B cell (primary cell): Measurements from ENCODE around the gene PDZD7. TPM values are rescaled to one million over a fixed set of nuclear protein-coding genes. Genes with fewer than 3 reads are reported as not detected.

ENCODE experiments used
- ATAC-seq: fragments of 200-7000 bp; cut with Tn5 transposase; one replicate; pipeline ENCODE4 v1.10.0; 2021; ENCODE audit warnings: low read depth, mild to moderate bottlenecking, moderate number of reproducible peaks, moderate library complexity
- CTCF ChIA-PET: fragments of 350-600 bp; sonication (Branson Sonifier 250); formaldehyde crosslinking; loops from one replicate; lab custom pipeline; 2021; ENCODE audit warnings: antibody characterized with exemption, inconsistent platforms; lab: Charles Lee
- POLR2A ChIA-PET: fragments of 350-600 bp; sonication (Branson Sonifier 250); formaldehyde crosslinking; loops from one replicate; lab custom pipeline; 2021; ENCODE audit warnings: antibody characterized with exemption; lab: Charles Lee
- DNase-seq: peaks from one replicate; pipeline ENCODE4 v3.0.0; 2013
- H2AFZ ChIP-seq: 2 replicates; pipeline ENCODE4 v1.6.1; 2012; ENCODE audit warnings: mild to moderate bottlenecking, low read depth, low read length; ENCODE audit not compliant: insufficient read depth, poor library complexity, severe bottlenecking
- H3K27ac ChIP-seq, 2 donors: 1 replicate in 1 of 2; 2 replicates in 1 of 2; pipeline ENCODE4 v1.5.1; 2012 to 2013; ENCODE audit warnings: low read length in 2 of 2, mild to moderate bottlenecking in 2 of 2, moderate library complexity in 1 of 2
- H3K27me3 ChIP-seq, 4 experiments: fragments of 200-600 bp in 1 of 4; sonication (generic) in 1 of 4; replicated peaks in 1 of 4; 1 replicate in 2 of 4; 2 replicates in 2 of 4; pipeline versions ENCODE4 v1.6.1 to v1.7.0; 2013 to 2016; ENCODE audit warnings: low read length in 3 of 4, mild to moderate bottlenecking in 2 of 4, mixed read lengths in 1 of 4, moderate library complexity in 1 of 4; ENCODE audit not compliant: insufficient read depth in 4 of 4, control insufficient read depth in 3 of 4; ENCODE audit errors: control extremely low read depth in 1 of 4
- H3K36me3 ChIP-seq, 2 experiments: replicated peaks in 1 of 2; 1 replicate in 1 of 2; 2 replicates in 1 of 2; pipeline versions ENCODE4 v1.6.1 to v1.7.1; 2013; ENCODE audit warnings: low read length in 1 of 2; ENCODE audit not compliant: insufficient read depth in 2 of 2, control insufficient read depth in 1 of 2; ENCODE audit errors: control extremely low read depth in 1 of 2, extremely low read depth in 1 of 2
- H3K4me1 ChIP-seq, 2 donors: fragments of 200-600 bp in 1 of 2; sonication (generic) in 1 of 2; 1 replicate in 1 of 2; 2 replicates in 1 of 2; pipeline versions ENCODE4 v1.5.1 to v1.6.1; 2013 to 2017; ENCODE audit warnings: low read length in 2 of 2; ENCODE audit not compliant: control insufficient read depth in 2 of 2, insufficient read depth in 2 of 2
- H3K4me2 ChIP-seq: replicated peaks from 2 replicates; pipeline ENCODE3; 2012; ENCODE audit warnings: mild to moderate bottlenecking, low read depth, low read length; ENCODE audit not compliant: poor library complexity, severe bottlenecking
- H3K4me3 ChIP-seq, 5 experiments: fragments of 200-600 bp in 1 of 5; sonication (generic) in 1 of 5; 1 replicate in 3 of 5; 2 replicates in 2 of 5; pipeline versions ENCODE4 v1.5.1 to v1.7.0; 2011 to 2016; ENCODE audit warnings: low read length in 4 of 5, mild to moderate bottlenecking in 4 of 5, low read depth in 2 of 5, control low read depth in 1 of 5, moderate library complexity in 1 of 5; ENCODE audit not compliant: insufficient read depth in 1 of 5; ENCODE audit errors: control extremely low read depth in 1 of 5, extremely low read depth in 1 of 5
- H3K79me2 ChIP-seq: fragments of 200-600 bp; sonication (generic); one replicate; pipeline ENCODE4 v1.6.0; 2016; ENCODE audit warnings: low read length; ENCODE audit not compliant: control insufficient read depth, insufficient read depth
- H3K9ac ChIP-seq: fragments of 200-600 bp; sonication (generic); 2 replicates; pipeline ENCODE4 v1.6.1; 2017; ENCODE audit warnings: mild to moderate bottlenecking, low read length, moderate library complexity
- H3K9me3 ChIP-seq, 3 donors: one replicate each; pipeline versions ENCODE4 v1.6.1 to v1.7.1; 2013; ENCODE audit warnings: low read length in 2 of 3; ENCODE audit not compliant: control insufficient read depth in 2 of 3, insufficient read depth in 1 of 3; ENCODE audit errors: control extremely low read depth in 1 of 3
- H4K20me1 ChIP-seq: 2 replicates; pipeline ENCODE4 v1.6.0; 2012; ENCODE audit warnings: mild to moderate bottlenecking, low read length; ENCODE audit not compliant: insufficient read depth, control insufficient read depth, poor library complexity, severe bottlenecking
- H3K27ac Mint-ChIP-seq: one replicate; pipeline ENCODE4 v1.8.0; 2021; ENCODE audit warnings: mixed read lengths
- H3K27me3 Mint-ChIP-seq: one replicate; pipeline ENCODE4 v1.8.0; 2021; ENCODE audit warnings: mixed read lengths
- H3K4me1 Mint-ChIP-seq: one replicate; pipeline ENCODE4 v1.8.0; 2021; ENCODE audit warnings: mixed read lengths
- H3K4me3 Mint-ChIP-seq: one replicate; pipeline ENCODE4 v1.8.0; 2021; ENCODE audit warnings: mixed read lengths
- H3K9me3 Mint-ChIP-seq: one replicate; pipeline ENCODE4 v1.8.0; 2022; ENCODE audit warnings: mixed read lengths; ENCODE audit not compliant: insufficient read depth
- EZH2 ChIP-seq: IDR thresholded peaks from 2 replicates; pipeline ENCODE4 v1.6.1; 2012; ENCODE audit warnings: borderline replicate concordance, low read depth, mild to moderate bottlenecking, moderate library complexity, low read length; ENCODE audit not compliant: insufficient read depth, poor library complexity, severe bottlenecking
- whole genome bisulfite sequencing: methylation state at CpG from one replicate; pipeline ENCODE4 v1.1.5; 2013; ENCODE audit warnings: missing lambda C conversion rate; ENCODE audit not compliant: insufficient coverage; 5-methylcytosine and 5-hydroxymethylcytosine counted together
- intact Hi-C: fragments of 100-400 bp; cut with micrococcal nuclease; formaldehyde crosslinking; loops from one replicate; pipeline ENCODE4 v1.10.0; 2022
- polyA plus RNA-seq: library from polyadenylated mRNA; depleted of rRNA; stranded (reverse); fragments of >200 nt; gene quantifications from 2 replicates; pipeline ENCODE4 v1.2.3, GENCODE V29; 2012
- total RNA-seq, 2 donors: library from RNA; stranded (reverse); fragments of 120-200 nt in 1 of 2; gene quantifications; 1 replicate in 1 of 2; 2 replicates in 1 of 2; pipeline versions ENCODE4 v1.2.3 to v1.2.4, GENCODE V29; 2013 to 2022
- TF ChIP-seq, protein P1 (sequence below): fragments of 200-600 bp; IDR thresholded peaks from one replicate; pipeline ENCODE4 v1.8.0; 2022; ENCODE audit warnings: antibody characterized with exemption, mild to moderate bottlenecking

Gene PDZD7
- total and polyA plus RNA-seq, 2 donors (not counting 1 experiment from before 2014, with no cell fraction given) = 0.64 to 0.69 TPM

DNA sequence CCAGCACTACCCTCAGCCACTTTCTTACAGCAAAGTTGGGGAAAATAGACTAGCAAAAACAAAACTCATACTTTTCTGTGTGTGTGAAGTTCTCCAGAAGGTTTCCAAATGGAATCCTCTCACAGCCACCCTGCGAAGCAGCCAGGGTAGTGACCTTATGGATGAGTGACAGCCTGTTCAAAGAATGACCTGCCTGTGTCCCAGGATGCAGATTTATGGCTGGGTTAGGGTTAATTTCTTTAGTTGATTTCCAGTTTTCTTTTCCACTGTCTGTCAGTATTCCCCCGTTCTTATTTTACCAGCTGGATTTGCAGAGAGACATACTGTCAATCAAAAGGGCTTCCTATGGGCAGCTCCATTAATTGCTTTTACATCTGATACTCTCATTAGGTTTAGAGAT, 64.0 kb downstream of the PDZD7 start:
- Mint-ChIP-seq H3K4me3 (no peak overlapping the region), H3K27me3 (no peaks in the 10 kb centered on the region), H3K4me1 (peaks cover 16% of the 10 kb centered on the region), H3K9me3 (no peaks in the 10 kb centered on the region), H3K27ac (no peak overlapping the region)
- ATAC-seq (no peak), DNase-seq (no peak)
- Histone ChIP-seq H3K4me3 (no peak overlapping the region), H3K27me3 (no peaks in the 10 kb centered on the region), H3K9me3 (no peaks in the 10 kb centered on the region), H3K4me1 (peaks cover 13 to 17% of the 10 kb centered on the region in 2 donors), H3K27ac (no peak overlapping the region), H2AFZ (no peak overlapping the region), H4K20me1 (no peaks in the 10 kb centered on the region), H3K36me3 (peaks cover 4 to 30% of the 10 kb centered on the region in 2 experiments), H3K4me2 (no peak overlapping the region), H3K79me2 (no peaks in the 10 kb centered on the region), H3K9ac (no peak overlapping the region)
- WGBS = 100% methylated on average over 1 of the region's 2 CpGs
- no peak for TF ChIP-seq EZH2
- TF ChIP-seq, protein P1, sequence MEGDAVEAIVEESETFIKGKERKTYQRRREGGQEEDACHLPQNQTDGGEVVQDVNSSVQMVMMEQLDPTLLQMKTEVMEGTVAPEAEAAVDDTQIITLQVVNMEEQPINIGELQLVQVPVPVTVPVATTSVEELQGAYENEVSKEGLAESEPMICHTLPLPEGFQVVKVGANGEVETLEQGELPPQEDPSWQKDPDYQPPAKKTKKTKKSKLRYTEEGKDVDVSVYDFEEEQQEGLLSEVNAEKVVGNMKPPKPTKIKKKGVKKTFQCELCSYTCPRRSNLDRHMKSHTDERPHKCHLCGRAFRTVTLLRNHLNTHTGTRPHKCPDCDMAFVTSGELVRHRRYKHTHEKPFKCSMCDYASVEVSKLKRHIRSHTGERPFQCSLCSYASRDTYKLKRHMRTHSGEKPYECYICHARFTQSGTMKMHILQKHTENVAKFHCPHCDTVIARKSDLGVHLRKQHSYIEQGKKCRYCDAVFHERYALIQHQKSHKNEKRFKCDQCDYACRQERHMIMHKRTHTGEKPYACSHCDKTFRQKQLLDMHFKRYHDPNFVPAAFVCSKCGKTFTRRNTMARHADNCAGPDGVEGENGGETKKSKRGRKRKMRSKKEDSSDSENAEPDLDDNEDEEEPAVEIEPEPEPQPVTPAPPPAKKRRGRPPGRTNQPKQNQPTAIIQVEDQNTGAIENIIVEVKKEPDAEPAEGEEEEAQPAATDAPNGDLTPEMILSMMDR = no peak
- ChIA-PET CTCF (interaction anchor here (3.0 to 5.4 kb wide), 2 partner anchors 47 to 51 kb away, joined by 9 to 21 read pairs; no protein-coding TSS in a partner anchor), POLR2A (no interaction called here)
- intact Hi-C loops = no loop called here

DNA sequence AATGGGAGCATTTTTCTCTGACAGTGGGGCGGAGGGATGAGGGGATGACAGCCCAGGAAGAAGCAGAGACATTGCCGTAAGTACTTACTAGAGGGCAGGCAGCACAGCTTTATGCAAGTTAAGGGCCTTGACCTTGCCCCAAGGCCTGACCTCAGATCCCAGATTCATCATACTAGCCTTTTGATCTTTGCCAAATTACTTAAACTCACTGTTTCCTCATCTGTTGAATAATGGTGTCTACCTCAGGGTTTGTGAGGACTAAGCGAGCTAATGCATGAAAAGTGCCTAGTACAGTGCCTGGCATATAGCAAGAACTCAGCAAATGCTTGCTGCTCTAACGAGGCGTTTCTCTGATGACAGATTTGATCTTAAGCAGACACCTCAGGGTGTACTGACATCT, 65.1 kb downstream of the PDZD7 start:
- no peak overlapping the region for H3K4me2 ChIP-seq
- 84% methylated on average over 4 of the region's 5 CpGs for WGBS
- ATAC-seq (no peak), DNase-seq (no peak)
- intact Hi-C loops = no loop called here
- H3K4me3 ChIP-seq = no peak overlapping the region
- TF ChIP-seq, protein P1 = no peak
- TF ChIP-seq EZH2 = no peak
- H3K79me2 ChIP-seq = no peaks in the 10 kb centered on the region
- H3K9me3 ChIP-seq = no peaks in the 10 kb centered on the region
- no peaks in the 10 kb centered on the region for H3K9me3 Mint-ChIP-seq
- H3K9ac ChIP-seq = no peak overlapping the region
- peaks cover 4 to 33% of the 10 kb centered on the region in 2 experiments for H3K36me3 ChIP-seq
- no peak overlapping the region for H2AFZ ChIP-seq
- H3K27ac Mint-ChIP-seq = no peak overlapping the region
- no peaks in the 10 kb centered on the region for H3K27me3 ChIP-seq
- no peak overlapping the region for H3K4me3 Mint-ChIP-seq
- ChIA-PET CTCF (interaction anchor here (0.6 to 5.4 kb wide), 4 partner anchors 33 to 53 kb away, joined by 3 to 21 read pairs (median 6); no protein-coding TSS in a partner anchor), POLR2A (no interaction called here)
- no peak overlapping the region for H3K27ac ChIP-seq
- H3K27me3 Mint-ChIP-seq = no peaks in the 10 kb centered on the region
- no peaks in the 10 kb centered on the region for H4K20me1 ChIP-seq
- H3K4me1 Mint-ChIP-seq = peaks cover 15% of the 10 kb centered on the region
- peaks cover 13 to 17% of the 10 kb centered on the region in 2 donors for H3K4me1 ChIP-seq
